Activated CD4-positive, alpha-beta T cell treated with anti-CD3 and anti-CD28 coated beads, Interleukin-2, amount 50 U/mL, for 24 hours (primary cell): ENCODE results near the gene PLA2G4A.

Experiments used
- DNase-seq, 2 donors: peaks; one replicate each; pipeline ENCODE4 v3.0.0-alpha.2; 2020; ENCODE audit warnings: low read depth in 1 of 2, low spot score in 1 of 2

The PLA2G4A gene

GRCh38 chr1:187010571-187011309 lies 182.0 kb downstream of the PLA2G4A start:
- DNase-seq = no peak

- no peak for DNase-seq
Observed at GRCh38 chr1:187013582-187014200, 184.9 kb downstream of the PLA2G4A start.

GRCh38 chr1:187018291-187018690 lies 189.5 kb downstream of the PLA2G4A start:
- DNase-seq = no peak

GRCh38 chr1:187027253-187027652 lies 198.5 kb downstream of the PLA2G4A start:
- no peak for DNase-seq

GRCh38 chr1:187032316-187032981 lies 203.7 kb downstream of the PLA2G4A start:
- no peak for DNase-seq

- no peak for DNase-seq
Observed at GRCh38 chr1:187032982-187033692, 204.4 kb downstream of the PLA2G4A start.

- no peak for DNase-seq
Observed at GRCh38 chr1:187033693-187034390, 205.1 kb downstream of the PLA2G4A start.

- DNase-seq = no peak
Observed at GRCh38 chr1:187034501-187034900, 205.8 kb downstream of the PLA2G4A start.

- no peak for DNase-seq
Observed at GRCh38 chr1:187037973-187038553, 209.3 kb downstream of the PLA2G4A start.
